ENCODE measurements around the gene SFRP4. TPM values are rescaled to one million over a fixed set of nuclear protein-coding genes. Genes with fewer than 3 reads are reported as not detected.

The SFRP4 gene
- total and polyA plus RNA-seq, 8 donors: 0.47 to 21.3 (median 1.0) TPM

DNA sequence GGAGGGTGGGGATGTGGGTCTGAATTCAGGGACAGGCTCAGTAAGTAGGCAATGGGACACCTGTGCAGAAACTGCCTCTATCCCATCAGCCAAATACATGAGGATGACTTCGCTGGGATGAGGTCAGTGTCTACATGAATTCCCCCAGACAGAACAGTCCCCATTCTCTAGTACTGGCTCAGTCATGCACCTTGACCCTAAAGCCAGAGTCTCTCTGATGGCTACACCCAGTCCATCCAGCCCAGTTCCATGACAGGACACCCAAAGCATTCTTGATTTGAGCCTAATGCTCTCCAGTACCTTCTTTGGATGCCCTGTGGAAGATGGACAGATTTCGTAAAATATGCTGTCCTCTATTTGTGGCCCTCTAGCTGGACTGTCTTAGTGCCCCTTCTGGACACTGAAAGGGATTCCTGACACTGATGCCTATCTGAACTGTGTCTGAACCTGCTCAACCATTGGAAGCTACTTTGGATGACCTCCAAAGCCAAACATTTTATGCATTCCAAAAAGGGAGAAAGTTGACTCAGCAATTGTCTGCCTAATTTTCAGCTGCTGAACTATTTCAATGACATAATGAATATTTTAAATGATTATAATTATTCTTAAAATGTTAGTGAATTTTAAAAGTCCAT is 14.6 kb downstream of the SFRP4 start:
- no peaks in the 10 kb centered on the region for H3K36me3 ChIP-seq
- no peaks in the 10 kb centered on the region for H3K4me1 ChIP-seq
- no peak overlapping the region for H3K27ac ChIP-seq
- 78 to 90% methylated on average over 2 of the region's 2 CpGs for WGBS, 2 donors
- no peak for DNase-seq
- intact Hi-C loops (cut with DNase I): loop anchor here in 1 of 3 donors (10.0 kb wide), 1 partner anchor 323 kb away; no protein-coding TSS in a partner anchor
- no peaks in the 10 kb centered on the region for H3K27me3 ChIP-seq
- TF ChIP-seq, protein P1, sequence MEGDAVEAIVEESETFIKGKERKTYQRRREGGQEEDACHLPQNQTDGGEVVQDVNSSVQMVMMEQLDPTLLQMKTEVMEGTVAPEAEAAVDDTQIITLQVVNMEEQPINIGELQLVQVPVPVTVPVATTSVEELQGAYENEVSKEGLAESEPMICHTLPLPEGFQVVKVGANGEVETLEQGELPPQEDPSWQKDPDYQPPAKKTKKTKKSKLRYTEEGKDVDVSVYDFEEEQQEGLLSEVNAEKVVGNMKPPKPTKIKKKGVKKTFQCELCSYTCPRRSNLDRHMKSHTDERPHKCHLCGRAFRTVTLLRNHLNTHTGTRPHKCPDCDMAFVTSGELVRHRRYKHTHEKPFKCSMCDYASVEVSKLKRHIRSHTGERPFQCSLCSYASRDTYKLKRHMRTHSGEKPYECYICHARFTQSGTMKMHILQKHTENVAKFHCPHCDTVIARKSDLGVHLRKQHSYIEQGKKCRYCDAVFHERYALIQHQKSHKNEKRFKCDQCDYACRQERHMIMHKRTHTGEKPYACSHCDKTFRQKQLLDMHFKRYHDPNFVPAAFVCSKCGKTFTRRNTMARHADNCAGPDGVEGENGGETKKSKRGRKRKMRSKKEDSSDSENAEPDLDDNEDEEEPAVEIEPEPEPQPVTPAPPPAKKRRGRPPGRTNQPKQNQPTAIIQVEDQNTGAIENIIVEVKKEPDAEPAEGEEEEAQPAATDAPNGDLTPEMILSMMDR (IDR thresholded peaks at IDR 0.05): no peak
- no peaks in the 10 kb centered on the region for H3K9me3 ChIP-seq
- FAIRE-seq: no peak
- peak in 3 of 4 donors; percentile 26 to 55 (median 31) for ATAC-seq
- H3K4me3 ChIP-seq: no peak overlapping the region

GRCh38 chr7:37901236-37901827 is 15.3 kb downstream of the SFRP4 start:
- intact Hi-C loops (cut with DNase I): loop anchor here in 1 of 3 donors (10.0 kb wide), 1 partner anchor 323 kb away; no protein-coding TSS in a partner anchor
- no peaks in the 10 kb centered on the region for H3K4me1 ChIP-seq
- TF ChIP-seq, protein P1 (IDR thresholded peaks at IDR 0.05): peak in 3 of 4 donors; percentile 27 to 46 (median 31)
- no peak overlapping the region for H3K4me3 ChIP-seq
- H3K27ac ChIP-seq: no peak overlapping the region
- H3K9me3 ChIP-seq: no peaks in the 10 kb centered on the region
- DNase-seq: no peak
- FAIRE-seq: peak; percentile 74
- ATAC-seq: peak; percentile 70 to 87 (median 84)
- WGBS, 2 donors: 10 to 15% methylated on average over 6 of the region's 6 CpGs
- no peaks in the 10 kb centered on the region for H3K27me3 ChIP-seq
- no peaks in the 10 kb centered on the region for H3K36me3 ChIP-seq

DNA sequence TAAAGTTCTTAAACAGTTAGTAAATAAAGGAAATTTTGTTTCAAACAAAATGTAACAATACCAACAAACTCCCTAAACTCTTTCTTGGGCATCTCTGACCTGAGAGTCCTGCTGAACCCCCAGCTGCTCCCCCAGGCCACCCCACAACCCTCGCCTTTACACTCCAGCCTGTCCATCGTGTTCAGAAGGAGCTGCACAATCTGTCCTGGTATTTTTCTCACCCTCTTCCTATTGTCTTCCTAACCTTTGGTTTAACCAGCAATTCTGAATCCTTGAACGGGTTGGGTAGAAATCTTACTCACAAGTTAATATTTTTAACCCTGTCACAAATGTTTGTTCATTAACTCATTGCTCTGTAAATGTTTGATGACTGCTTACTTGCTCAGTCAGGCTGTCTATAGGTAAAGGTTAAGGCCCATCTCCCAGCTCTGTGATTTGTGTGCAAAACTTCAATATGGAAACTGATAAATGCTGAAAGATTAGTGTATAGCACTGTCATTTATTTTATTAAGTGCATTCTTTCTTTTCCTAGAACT is 16.8 kb downstream of the SFRP4 start:
- no peak for FAIRE-seq
- Histone ChIP-seq H3K4me1 (no peaks in the 10 kb centered on the region), H3K27ac (no peak overlapping the region), H3K9me3 (no peaks in the 10 kb centered on the region), H3K27me3 (no peaks in the 10 kb centered on the region), H3K4me3 (no peak overlapping the region), H3K36me3 (no peaks in the 10 kb centered on the region)
- intact Hi-C loops (cut with DNase I): loop anchor here (10.0 kb wide), 2 partner anchors 205 to 325 kb away; no protein-coding TSS in a partner anchor
- no peak for ATAC-seq
- 39 to 47% methylated on average over 3 of the region's 3 CpGs for WGBS, 2 donors
- no peak for DNase-seq
- TF ChIP-seq, protein P1 (IDR thresholded peaks at IDR 0.05): no peak

DNA sequence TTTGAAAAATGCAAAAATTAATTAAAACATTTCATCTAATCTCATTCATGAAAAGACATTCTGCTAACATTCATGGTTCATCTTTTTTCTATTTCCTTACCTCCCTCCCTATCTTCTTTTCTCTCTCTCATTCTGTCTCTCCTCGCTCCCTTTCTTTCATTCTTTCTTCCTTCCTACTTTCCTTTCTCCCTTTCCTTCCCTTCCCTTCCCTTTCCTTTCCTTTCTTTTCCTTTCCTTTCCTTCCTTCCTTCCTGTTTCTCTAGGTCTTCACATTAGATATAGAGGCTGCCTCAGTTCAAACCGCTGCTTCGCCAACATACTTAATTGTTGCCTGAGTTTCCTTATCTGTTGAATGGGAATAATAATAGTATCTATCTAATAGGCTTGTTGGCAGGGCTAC is 21.9 kb downstream of the SFRP4 start:
- Histone ChIP-seq H3K36me3 (no peaks in the 10 kb centered on the region), H3K27me3 (no peaks in the 10 kb centered on the region), H3K4me1 (no peaks in the 10 kb centered on the region), H3K9me3 (no peaks in the 10 kb centered on the region), H3K4me3 (no peak overlapping the region), H3K27ac (no peak overlapping the region)
- WGBS, 2 donors: 75 to 81% methylated on average over 3 of the region's 3 CpGs
- no peak for FAIRE-seq
- ATAC-seq: no peak
- TF ChIP-seq, protein P1 (IDR thresholded peaks at IDR 0.05): no peak
- DNase-seq: no peak
- intact Hi-C loops (cut with DNase I): loop anchor here in 2 of 3 donors (10.0 kb wide), 2 partner anchors 210 to 330 kb away; no protein-coding TSS in a partner anchor

Data from pancreas (tissue), 10 donors.